HepG2 (cell line): ENCODE results near the gene NELFCD. TPM values are rescaled to one million over a fixed set of nuclear protein-coding genes. Genes with fewer than 3 reads are reported as not detected.

Source experiments
- CENPX ChIP-seq: sonication (generic); formaldehyde crosslinking; IDR thresholded peaks from 2 replicates; pipeline ENCODE4 v1.9.0; 2021; ENCODE audit warnings: mild to moderate bottlenecking, missing genetic modification reagents, moderate library complexity
- NR1H2 ChIP-seq: sonication (generic); formaldehyde crosslinking; IDR thresholded peaks from 2 replicates; pipeline ENCODE4 v1.8.1; 2022; ENCODE audit warnings: low read depth, missing genetic modification reagents, borderline replicate concordance
- ZNF224 ChIP-seq: sonication (generic); formaldehyde crosslinking; IDR thresholded peaks from 2 replicates; pipeline ENCODE4 v1.5.0; 2020; ENCODE audit warnings: mild to moderate bottlenecking, missing genetic modification reagents
- ZNF326 ChIP-seq: sonication (generic); formaldehyde crosslinking; IDR thresholded peaks from 2 replicates; pipeline ENCODE4 v1.4.0; 2020; ENCODE audit warnings: missing genetic modification reagents, borderline replicate concordance
- ZNF605 ChIP-seq: sonication (generic); formaldehyde crosslinking; IDR thresholded peaks from 2 replicates; pipeline ENCODE4 v1.8.0; 2022; ENCODE audit warnings: mild to moderate bottlenecking, missing genetic modification reagents
- polyA plus RNA-seq, 8 experiments: library from polyadenylated mRNA; depleted of rRNA in 3 of 8; stranded (reverse) in 7 of 8; unstranded in 1 of 8; fragments of >200 nt; fragmentation: Illumina TruSeq in 4 of 8; extraction: Trizol in 4 of 8; gene quantifications; 2 replicates each; pipeline versions ENCODE4 v1.2.1 to v1.2.3, GENCODE V29; 2011 to 2016; ENCODE audit warnings: low read depth in 4 of 8, missing spikeins in 1 of 8, mixed read lengths in 1 of 8; ENCODE audit not compliant: insufficient read depth in 1 of 8
- total RNA-seq, 5 experiments: library from RNA; depleted of rRNA; stranded (reverse); fragments of >200 nt; fragmentation: Illumina TruSeq; extraction: Trizol; gene quantifications; 2 replicates each; pipeline ENCODE4 v1.2.3, GENCODE V29; 2016; ENCODE audit warnings: low read depth in 1 of 5
- TF ChIP-seq, protein P1 (sequence below), 2 experiments: fragments of 450-650 bp in 1 of 2; sonication (generic) in 1 of 2; formaldehyde crosslinking in 1 of 2; IDR thresholded peaks; 2 replicates each; pipeline versions ENCODE4 v1.6.1 to v1.8.0; 2016 to 2022; ENCODE audit warnings: antibody characterized with exemption in 1 of 2, mild to moderate bottlenecking in 1 of 2, missing genetic modification reagents in 1 of 2
- TF ChIP-seq, protein P2 (sequence below): IDR thresholded peaks from 2 replicates; pipeline ENCODE4 v1.4.0; 2020; ENCODE audit warnings: mild to moderate bottlenecking, missing genetic modification reagents

Gene NELFCD
- total and polyA plus RNA-seq, 2 of the 13 experiments (the other 11 are each of a cell fraction or from before 2014, with no cell fraction given), result 159 to 203 TPM

DNA sequence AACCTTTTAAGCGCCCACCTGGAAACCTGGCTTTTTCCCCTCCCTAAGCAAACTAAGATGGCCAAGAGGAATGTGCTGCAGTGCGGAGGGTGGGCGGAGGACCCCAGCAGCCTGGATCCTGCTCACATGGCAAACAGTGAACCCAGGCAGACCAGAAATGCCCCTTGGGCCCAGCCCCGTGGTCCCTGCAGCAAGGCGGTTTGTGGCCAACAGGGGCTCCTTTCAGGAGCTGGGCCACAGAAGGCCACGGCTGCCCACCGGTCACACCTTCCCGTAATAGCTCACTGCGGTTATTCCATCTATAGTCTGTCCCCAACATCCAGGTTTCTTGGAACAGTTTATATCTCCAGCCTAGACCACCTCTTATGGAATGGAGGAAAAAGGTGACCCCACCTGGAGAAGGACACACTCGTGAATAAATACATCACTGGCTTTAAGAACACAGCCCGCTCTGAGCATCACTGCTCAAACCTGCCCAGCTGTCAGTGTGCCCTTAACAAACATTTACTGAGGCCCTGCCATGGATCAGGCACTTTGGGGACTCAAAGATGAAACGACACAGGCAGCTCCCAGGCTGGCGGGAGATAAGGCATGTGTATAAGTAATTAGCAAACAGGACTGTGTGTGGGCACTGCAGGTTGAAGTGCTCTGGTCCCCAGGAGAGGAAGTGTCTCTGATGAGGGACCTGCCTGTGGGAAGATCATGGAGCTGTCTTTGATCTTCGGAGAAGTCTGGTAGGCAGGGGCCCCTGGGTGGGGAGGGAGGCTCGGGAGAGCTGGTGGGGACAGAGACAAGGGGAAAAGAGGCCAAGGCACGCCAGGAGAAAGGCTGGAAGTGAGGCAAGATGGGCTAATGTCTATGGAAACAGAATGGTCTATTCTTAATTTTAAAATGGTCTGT lies 35.0 kb downstream of the NELFCD start (continued):
- TF ChIP-seq, protein P1, sequence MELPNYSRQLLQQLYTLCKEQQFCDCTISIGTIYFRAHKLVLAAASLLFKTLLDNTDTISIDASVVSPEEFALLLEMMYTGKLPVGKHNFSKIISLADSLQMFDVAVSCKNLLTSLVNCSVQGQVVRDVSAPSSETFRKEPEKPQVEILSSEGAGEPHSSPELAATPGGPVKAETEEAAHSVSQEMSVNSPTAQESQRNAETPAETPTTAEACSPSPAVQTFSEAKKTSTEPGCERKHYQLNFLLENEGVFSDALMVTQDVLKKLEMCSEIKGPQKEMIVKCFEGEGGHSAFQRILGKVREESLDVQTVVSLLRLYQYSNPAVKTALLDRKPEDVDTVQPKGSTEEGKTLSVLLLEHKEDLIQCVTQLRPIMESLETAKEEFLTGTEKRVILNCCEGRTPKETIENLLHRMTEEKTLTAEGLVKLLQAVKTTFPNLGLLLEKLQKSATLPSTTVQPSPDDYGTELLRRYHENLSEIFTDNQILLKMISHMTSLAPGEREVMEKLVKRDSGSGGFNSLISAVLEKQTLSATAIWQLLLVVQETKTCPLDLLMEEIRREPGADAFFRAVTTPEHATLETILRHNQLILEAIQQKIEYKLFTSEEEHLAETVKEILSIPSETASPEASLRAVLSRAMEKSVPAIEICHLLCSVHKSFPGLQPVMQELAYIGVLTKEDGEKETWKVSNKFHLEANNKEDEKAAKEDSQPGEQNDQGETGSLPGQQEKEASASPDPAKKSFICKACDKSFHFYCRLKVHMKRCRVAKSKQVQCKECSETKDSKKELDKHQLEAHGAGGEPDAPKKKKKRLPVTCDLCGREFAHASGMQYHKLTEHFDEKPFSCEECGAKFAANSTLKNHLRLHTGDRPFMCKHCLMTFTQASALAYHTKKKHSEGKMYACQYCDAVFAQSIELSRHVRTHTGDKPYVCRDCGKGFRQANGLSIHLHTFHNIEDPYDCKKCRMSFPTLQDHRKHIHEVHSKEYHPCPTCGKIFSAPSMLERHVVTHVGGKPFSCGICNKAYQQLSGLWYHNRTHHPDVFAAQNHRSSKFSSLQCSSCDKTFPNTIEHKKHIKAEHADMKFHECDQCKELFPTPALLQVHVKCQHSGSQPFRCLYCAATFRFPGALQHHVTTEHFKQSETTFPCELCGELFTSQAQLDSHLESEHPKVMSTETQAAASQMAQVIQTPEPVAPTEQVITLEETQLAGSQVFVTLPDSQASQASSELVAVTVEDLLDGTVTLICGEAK (IDR thresholded peaks at IDR 0.05), result no peak
- TF ChIP-seq, protein P1 (CRISPR knock-in tag; IDR thresholded peaks at IDR 0.05), result peak; percentile 80; the same call in 1 of the 2 replicates
- TF ChIP-seq CENPX (CRISPR knock-in tag), result no peak
- TF ChIP-seq, protein P2, sequence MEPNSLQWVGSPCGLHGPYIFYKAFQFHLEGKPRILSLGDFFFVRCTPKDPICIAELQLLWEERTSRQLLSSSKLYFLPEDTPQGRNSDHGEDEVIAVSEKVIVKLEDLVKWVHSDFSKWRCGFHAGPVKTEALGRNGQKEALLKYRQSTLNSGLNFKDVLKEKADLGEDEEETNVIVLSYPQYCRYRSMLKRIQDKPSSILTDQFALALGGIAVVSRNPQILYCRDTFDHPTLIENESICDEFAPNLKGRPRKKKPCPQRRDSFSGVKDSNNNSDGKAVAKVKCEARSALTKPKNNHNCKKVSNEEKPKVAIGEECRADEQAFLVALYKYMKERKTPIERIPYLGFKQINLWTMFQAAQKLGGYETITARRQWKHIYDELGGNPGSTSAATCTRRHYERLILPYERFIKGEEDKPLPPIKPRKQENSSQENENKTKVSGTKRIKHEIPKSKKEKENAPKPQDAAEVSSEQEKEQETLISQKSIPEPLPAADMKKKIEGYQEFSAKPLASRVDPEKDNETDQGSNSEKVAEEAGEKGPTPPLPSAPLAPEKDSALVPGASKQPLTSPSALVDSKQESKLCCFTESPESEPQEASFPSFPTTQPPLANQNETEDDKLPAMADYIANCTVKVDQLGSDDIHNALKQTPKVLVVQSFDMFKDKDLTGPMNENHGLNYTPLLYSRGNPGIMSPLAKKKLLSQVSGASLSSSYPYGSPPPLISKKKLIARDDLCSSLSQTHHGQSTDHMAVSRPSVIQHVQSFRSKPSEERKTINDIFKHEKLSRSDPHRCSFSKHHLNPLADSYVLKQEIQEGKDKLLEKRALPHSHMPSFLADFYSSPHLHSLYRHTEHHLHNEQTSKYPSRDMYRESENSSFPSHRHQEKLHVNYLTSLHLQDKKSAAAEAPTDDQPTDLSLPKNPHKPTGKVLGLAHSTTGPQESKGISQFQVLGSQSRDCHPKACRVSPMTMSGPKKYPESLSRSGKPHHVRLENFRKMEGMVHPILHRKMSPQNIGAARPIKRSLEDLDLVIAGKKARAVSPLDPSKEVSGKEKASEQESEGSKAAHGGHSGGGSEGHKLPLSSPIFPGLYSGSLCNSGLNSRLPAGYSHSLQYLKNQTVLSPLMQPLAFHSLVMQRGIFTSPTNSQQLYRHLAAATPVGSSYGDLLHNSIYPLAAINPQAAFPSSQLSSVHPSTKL (CRISPR knock-in tag), result peak; percentile 90
- no peak for TF ChIP-seq ZNF224 (CRISPR knock-in tag)
- no peak for TF ChIP-seq ZNF326 (CRISPR knock-in tag)
- peak; percentile 89 for TF ChIP-seq ZNF605 (CRISPR knock-in tag)
- no peak for TF ChIP-seq NR1H2
